Measurements from ENCODE around the gene ZNF3. TPM values are rescaled to one million over a fixed set of nuclear protein-coding genes. Genes with fewer than 3 reads are reported as not detected.

The ZNF3 gene
- total and polyA plus RNA-seq, 4 donors = 10.2 to 18.2 (median 12.2) TPM

DNA sequence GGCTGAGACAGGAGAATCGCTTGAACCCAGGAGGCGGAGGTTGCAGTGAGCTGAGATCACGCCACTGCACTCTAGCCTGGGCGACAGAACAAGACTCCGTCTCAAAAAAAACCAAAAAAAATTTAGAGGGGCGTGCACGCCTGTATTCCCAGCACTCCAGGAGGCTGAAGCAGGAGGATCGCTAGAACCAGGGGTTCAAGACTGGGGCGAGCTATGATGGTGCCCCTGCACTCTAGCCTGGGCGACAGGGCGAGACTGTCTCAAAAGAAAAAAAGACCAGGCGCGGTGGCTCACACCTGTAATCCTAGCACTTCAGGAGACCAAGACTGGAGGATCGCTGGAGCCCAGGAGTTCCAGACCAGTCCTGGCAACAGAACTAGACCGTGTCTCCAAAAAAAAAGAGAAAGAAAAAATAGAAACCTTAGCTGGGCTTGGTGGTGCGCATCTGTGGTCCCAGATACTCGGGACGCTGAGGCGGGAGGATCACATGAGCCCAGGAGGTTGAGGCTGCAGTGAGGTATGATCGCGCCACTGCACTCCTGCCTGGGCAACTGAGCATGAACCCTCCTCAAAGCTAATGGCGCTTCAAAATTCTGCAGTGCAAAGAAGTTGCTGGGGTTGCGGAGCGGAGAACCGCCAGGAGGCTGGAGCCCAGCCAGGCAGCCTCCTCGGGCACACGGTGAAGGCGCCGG, 44.9 kb upstream of the ZNF3 start:
- 15% methylated on average over 29 of the region's 29 CpGs for WGBS
- Histone ChIP-seq H3K36me3 (ENCODE audit: control insufficient read depth in 4 of 4, insufficient read depth in 3 of 4, low read depth in 1 of 4, low read length in 3 of 4) (no peaks in the 10 kb centered on the region), H3K9ac (ENCODE audit: low read depth in 1 of 2, low read length in 2 of 2) (peak overlapping the region; percentile 80 to 88), H3K27ac (ENCODE audit: low read depth in 1 of 2, low read length in 2 of 2) (peak overlapping the region; percentile 96 to 99), H3K4me1 (ENCODE audit: control insufficient read depth in 4 of 4, insufficient read depth in 4 of 4, low read length in 3 of 4) (peaks cover 9 to 30% (median 17%) of the 10 kb centered on the region in 4 donors), H3K4me3 (ENCODE audit: low read depth in 1 of 3, low read length in 3 of 3) (peak overlapping the region; percentile 80 to 90 (median 88)), H3K9me3 (ENCODE audit: control insufficient read depth in 4 of 4, low read length in 3 of 4) (no peaks in the 10 kb centered on the region), H3K27me3 (ENCODE audit: control insufficient read depth in 4 of 4, insufficient read depth in 4 of 4, low read length in 3 of 4) (no peaks in the 10 kb centered on the region)
- DNase-seq (ENCODE audit: low spot score) = no peak
- TF ChIP-seq RAD21 (IDR thresholded peaks at IDR 0.05) = no peak
- no peak for TF ChIP-seq RXRA (IDR thresholded peaks at IDR 0.05)
- TF ChIP-seq, protein P1, sequence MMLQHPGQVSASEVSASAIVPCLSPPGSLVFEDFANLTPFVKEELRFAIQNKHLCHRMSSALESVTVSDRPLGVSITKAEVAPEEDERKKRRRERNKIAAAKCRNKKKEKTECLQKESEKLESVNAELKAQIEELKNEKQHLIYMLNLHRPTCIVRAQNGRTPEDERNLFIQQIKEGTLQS (IDR thresholded peaks at IDR 0.05) = no peak
- TF ChIP-seq GABPA (IDR thresholded peaks at IDR 0.05 in 1 of 2, conservative IDR thresholded peaks at IDR 0.05 in 1 of 2) = no peak
- TF ChIP-seq, protein P2, sequence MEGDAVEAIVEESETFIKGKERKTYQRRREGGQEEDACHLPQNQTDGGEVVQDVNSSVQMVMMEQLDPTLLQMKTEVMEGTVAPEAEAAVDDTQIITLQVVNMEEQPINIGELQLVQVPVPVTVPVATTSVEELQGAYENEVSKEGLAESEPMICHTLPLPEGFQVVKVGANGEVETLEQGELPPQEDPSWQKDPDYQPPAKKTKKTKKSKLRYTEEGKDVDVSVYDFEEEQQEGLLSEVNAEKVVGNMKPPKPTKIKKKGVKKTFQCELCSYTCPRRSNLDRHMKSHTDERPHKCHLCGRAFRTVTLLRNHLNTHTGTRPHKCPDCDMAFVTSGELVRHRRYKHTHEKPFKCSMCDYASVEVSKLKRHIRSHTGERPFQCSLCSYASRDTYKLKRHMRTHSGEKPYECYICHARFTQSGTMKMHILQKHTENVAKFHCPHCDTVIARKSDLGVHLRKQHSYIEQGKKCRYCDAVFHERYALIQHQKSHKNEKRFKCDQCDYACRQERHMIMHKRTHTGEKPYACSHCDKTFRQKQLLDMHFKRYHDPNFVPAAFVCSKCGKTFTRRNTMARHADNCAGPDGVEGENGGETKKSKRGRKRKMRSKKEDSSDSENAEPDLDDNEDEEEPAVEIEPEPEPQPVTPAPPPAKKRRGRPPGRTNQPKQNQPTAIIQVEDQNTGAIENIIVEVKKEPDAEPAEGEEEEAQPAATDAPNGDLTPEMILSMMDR (IDR thresholded peaks at IDR 0.05; ENCODE audit: low read depth, low read length, missing input control) = no peak
- no peak for TF ChIP-seq FOXA1 (IDR thresholded peaks at IDR 0.05)
- no peak for TF ChIP-seq JUND (IDR thresholded peaks at IDR 0.05)
- TF ChIP-seq HNF4A (conservative IDR thresholded peaks at IDR 0.05) = no peak
- no peak for TF ChIP-seq TAF1 (conservative IDR thresholded peaks at IDR 0.05)

DNA sequence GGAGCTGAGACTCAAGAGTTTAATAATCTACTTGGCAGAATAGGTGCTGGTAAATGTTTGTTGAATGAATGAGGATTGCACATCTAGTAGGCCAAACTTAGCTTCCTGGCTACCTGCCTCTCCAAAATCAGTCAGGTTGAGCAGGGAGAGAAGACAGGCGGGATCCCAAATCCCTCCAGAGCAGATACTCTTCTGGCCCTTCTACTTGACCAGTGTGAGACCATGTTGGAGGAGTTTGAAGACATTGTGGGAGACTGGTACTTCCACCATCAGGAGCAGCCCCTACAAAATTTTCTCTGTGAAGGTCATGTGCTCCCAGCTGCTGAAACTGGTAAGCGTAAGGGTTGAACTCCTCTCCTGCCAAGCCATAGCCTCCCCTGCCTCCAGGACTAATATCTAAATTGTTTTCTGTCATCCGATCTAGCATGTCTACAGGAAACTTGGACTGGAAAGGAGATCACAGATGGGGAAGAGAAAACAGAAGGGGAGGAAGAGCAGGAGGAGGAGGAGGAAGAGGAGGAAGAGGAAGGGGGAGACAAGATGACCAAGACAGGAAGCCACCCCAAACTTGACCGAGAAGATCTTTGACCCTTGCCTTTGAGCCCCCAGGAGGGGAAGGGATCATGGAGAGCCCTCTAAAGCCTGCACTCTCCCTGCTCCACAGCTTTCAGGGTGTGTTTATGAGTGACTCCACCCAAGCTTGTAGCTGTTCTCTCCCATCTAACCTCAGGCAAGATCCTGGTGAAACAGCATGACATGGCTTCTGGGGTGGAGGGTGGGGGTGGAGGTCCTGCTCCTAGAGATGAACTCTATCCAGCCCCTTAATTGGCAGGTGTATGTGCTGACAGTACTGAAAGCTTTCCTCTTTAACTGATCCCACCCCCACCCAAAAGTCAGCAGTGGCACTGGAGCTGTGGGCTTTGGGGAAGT, 43.0 kb upstream of the ZNF3 start:
- TF ChIP-seq, protein P3, sequence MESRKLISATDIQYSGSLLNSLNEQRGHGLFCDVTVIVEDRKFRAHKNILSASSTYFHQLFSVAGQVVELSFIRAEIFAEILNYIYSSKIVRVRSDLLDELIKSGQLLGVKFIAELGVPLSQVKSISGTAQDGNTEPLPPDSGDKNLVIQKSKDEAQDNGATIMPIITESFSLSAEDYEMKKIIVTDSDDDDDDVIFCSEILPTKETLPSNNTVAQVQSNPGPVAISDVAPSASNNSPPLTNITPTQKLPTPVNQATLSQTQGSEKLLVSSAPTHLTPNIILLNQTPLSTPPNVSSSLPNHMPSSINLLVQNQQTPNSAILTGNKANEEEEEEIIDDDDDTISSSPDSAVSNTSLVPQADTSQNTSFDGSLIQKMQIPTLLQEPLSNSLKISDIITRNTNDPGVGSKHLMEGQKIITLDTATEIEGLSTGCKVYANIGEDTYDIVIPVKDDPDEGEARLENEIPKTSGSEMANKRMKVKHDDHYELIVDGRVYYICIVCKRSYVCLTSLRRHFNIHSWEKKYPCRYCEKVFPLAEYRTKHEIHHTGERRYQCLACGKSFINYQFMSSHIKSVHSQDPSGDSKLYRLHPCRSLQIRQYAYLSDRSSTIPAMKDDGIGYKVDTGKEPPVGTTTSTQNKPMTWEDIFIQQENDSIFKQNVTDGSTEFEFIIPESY (IDR thresholded peaks at IDR 0.05) = no peak
- no peak for TF ChIP-seq SP1 (IDR thresholded peaks at IDR 0.05)
- TF ChIP-seq GABPA (IDR thresholded peaks at IDR 0.05 in 1 of 2, conservative IDR thresholded peaks at IDR 0.05 in 1 of 2) = no peak
- no peak for TF ChIP-seq RXRA (IDR thresholded peaks at IDR 0.05)
- no peak for TF ChIP-seq RAD21 (IDR thresholded peaks at IDR 0.05)
- TF ChIP-seq JUND (IDR thresholded peaks at IDR 0.05) = no peak
- TF ChIP-seq, protein P4, sequence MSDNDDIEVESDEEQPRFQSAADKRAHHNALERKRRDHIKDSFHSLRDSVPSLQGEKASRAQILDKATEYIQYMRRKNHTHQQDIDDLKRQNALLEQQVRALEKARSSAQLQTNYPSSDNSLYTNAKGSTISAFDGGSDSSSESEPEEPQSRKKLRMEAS (IDR thresholded peaks at IDR 0.05) = no peak
- TF ChIP-seq, protein P1 (IDR thresholded peaks at IDR 0.05) = no peak
- no peak for TF ChIP-seq EGR1 (IDR thresholded peaks at IDR 0.05; ENCODE audit: low read depth in 2 of 2)
- TF ChIP-seq YY1 (IDR thresholded peaks at IDR 0.05) = no peak
- no peak for TF ChIP-seq TAF1 (conservative IDR thresholded peaks at IDR 0.05)
- no peak for TF ChIP-seq HNF4A (conservative IDR thresholded peaks at IDR 0.05)
- TF ChIP-seq, protein P5, sequence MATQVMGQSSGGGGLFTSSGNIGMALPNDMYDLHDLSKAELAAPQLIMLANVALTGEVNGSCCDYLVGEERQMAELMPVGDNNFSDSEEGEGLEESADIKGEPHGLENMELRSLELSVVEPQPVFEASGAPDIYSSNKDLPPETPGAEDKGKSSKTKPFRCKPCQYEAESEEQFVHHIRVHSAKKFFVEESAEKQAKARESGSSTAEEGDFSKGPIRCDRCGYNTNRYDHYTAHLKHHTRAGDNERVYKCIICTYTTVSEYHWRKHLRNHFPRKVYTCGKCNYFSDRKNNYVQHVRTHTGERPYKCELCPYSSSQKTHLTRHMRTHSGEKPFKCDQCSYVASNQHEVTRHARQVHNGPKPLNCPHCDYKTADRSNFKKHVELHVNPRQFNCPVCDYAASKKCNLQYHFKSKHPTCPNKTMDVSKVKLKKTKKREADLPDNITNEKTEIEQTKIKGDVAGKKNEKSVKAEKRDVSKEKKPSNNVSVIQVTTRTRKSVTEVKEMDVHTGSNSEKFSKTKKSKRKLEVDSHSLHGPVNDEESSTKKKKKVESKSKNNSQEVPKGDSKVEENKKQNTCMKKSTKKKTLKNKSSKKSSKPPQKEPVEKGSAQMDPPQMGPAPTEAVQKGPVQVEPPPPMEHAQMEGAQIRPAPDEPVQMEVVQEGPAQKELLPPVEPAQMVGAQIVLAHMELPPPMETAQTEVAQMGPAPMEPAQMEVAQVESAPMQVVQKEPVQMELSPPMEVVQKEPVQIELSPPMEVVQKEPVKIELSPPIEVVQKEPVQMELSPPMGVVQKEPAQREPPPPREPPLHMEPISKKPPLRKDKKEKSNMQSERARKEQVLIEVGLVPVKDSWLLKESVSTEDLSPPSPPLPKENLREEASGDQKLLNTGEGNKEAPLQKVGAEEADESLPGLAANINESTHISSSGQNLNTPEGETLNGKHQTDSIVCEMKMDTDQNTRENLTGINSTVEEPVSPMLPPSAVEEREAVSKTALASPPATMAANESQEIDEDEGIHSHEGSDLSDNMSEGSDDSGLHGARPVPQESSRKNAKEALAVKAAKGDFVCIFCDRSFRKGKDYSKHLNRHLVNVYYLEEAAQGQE (IDR thresholded peaks at IDR 0.05) = no peak
- no peak for TF ChIP-seq NR2F2 (IDR thresholded peaks at IDR 0.05)
- TF ChIP-seq, protein P2 (IDR thresholded peaks at IDR 0.05; ENCODE audit: low read depth, low read length, missing input control) = no peak
- TF ChIP-seq HNF4G (IDR thresholded peaks at IDR 0.05) = no peak
- no peak for TF ChIP-seq FOXA2 (IDR thresholded peaks at IDR 0.05)
- TF ChIP-seq FOXA1 (IDR thresholded peaks at IDR 0.05) = no peak
- Histone ChIP-seq H3K27ac (ENCODE audit: low read depth in 1 of 2, low read length in 2 of 2) (no peak overlapping the region), H3K27me3 (ENCODE audit: control insufficient read depth in 4 of 4, insufficient read depth in 4 of 4, low read length in 3 of 4) (no peaks in the 10 kb centered on the region), H3K9ac (ENCODE audit: low read depth in 1 of 2, low read length in 2 of 2) (no peak overlapping the region), H3K4me1 (ENCODE audit: control insufficient read depth in 4 of 4, insufficient read depth in 4 of 4, low read length in 3 of 4) (peaks cover 9 to 37% (median 24%) of the 10 kb centered on the region in 4 donors), H3K36me3 (ENCODE audit: control insufficient read depth in 4 of 4, insufficient read depth in 3 of 4, low read depth in 1 of 4, low read length in 3 of 4) (no peaks in the 10 kb centered on the region), H3K4me3 (ENCODE audit: low read depth in 1 of 3, low read length in 3 of 3) (no peak overlapping the region), H3K9me3 (ENCODE audit: control insufficient read depth in 4 of 4, low read length in 3 of 4) (no peaks in the 10 kb centered on the region)
- DNase-seq (ENCODE audit: low spot score) = peak; percentile 55
- 80% methylated on average over 4 of the region's 4 CpGs for WGBS

Measured in liver (tissue), 9 donors.